EL (cell line): ENCODE data around the gene NRAP.

ENCODE experiments used
- DNase-seq: peaks from one replicate; pipeline ENCODE4 v3.0.0-alpha.2; 2016

The NRAP gene, protein sequence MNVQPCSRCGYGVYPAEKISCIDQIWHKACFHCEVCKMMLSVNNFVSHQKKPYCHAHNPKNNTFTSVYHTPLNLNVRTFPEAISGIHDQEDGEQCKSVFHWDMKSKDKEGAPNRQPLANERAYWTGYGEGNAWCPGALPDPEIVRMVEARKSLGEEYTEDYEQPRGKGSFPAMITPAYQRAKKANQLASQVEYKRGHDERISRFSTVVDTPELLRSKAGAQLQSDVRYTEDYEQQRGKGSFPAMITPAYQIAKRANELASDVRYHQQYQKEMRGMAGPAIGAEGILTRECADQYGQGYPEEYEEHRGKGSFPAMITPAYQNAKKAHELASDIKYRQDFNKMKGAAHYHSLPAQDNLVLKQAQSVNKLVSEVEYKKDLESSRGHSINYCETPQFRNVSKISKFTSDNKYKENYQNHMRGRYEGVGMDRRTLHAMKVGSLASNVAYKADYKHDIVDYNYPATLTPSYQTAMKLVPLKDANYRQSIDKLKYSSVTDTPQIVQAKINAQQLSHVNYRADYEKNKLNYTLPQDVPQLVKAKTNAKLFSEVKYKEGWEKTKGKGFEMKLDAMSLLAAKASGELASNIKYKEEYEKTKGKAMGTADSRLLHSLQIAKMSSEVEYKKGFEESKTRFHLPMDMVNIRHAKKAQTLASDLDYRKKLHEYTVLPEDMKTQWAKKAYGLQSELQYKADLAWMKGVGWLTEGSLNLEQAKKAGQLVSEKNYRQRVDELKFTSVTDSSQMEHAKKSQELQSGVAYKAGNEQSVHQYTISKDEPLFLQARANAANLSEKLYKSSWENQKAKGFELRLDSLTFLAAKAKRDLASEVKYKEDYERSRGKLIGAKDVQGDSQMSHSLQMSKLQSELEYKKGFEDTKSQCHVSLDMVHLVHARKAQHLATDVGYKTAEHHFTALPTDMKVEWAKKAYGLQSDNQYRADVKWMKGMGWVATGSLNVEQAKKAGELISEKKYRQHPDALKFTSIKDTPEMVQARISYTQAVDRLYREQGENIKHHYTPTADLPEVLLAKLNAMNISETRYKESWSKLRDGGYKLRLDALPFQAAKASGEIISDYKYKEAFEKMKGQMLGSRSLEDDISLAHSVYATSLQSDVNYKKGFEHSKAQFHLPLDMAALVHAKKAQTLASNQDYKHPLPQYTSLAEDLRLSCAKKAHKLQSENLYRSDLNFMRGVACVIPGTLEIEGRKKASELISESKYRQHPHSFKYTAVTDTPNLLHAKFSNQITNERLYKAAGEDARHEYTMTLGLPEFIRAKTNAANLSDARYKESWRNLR (N-terminal part only)

DNA sequence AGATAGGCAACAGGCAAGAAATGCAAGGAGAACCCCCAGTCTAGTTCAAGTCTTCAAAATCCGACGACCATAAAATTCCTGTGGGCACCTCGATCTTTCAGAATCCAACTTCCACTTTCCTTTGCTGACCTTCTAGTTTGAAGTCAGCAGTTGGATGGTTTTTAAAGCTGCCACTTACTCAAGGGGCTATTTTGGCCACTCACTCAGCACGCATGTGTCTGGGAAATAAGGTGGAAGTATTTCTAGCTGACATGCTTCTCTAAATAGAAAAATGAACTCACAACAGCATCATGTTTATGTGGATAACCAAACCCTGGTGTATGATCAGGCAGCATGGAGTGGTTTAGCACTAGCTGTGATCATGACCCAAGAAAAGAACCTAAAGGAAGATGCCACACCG is at the start of gene NRAP:
Gene NRAP (minus strand): TSS at position 134 of the 400 bp plus-strand sequence. CDS start 159 bp downstream, outside the sequence.
- DNase-seq = no peak

DNA sequence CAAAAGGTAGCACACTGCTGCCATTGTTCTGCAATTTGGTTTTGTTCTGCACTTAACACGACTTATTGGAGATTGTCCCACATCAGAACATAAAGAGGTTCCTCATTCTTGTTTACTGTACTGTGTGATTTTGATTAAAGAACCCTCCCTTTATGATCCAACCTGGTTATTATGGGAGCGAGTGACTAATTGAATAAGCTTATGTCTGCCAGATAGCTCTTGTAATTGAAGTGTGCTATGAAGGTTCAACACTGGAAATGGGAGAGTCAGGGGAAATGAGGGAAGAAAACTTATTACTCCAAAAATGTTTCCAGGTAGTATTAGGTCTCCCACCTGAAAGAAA is 49.8 kb upstream of the NRAP start:
- DNase-seq = no peak

DNA sequence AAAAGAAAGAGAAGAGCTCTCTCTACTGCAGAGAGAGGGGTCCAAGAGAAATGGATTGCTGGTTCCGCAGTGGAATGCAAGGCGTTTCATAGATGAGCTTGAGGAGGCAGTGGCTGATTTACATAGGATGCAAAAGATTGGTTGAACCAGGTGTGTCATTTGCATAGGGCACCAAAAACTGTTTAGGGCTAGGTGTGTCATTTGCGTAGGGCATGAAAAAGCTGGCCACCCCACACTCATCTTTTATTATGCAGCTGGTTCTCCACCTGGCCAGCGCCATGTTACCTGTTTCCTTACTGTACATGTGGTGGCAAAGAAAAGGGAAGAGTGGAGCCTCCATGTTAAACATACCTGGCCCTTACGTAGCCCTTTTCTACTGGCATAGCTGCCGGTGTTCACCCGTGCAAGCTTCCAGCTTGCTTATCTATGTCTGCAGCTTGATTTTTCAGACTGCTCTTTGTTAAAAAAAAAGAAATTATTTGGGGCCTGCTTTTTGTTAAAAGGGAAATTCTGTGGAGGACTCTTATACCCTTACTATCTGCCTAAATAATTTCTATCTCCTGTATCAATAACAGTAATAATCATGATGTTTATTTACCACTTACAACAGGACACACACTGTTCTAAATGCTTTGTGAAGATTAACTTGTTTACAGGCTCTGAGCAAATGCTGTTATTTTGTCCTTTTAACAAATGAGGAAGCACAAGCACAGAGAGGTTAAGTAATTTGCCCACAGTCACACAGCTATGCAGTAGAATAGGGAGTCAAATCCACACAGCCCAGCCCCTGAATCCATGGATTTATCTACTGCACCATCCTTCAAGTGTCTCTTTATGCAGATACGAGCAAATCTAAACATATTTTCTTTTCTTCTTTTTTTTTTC is 49.2 kb upstream of the NRAP start:
- DNase-seq = no peak

DNA sequence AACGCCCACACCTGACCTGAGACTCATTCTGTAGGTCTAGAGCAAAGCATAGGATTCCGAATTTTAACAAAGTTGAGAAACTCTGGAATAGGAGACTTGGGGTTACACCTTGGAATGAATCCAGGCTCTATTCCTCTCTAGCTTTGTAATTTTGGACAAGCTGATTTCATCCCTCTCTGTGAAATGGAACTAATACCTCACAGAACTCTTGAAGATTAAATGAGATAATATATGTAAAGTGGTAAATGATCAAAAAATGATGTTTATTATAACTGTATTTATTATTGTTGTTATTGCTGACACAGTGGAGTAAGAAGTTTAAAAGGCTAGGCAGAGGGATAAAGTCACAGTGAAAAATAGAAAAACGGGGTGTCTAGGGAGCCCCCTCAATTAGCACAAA is 48.2 kb upstream of the NRAP start:
- no peak for DNase-seq

DNA sequence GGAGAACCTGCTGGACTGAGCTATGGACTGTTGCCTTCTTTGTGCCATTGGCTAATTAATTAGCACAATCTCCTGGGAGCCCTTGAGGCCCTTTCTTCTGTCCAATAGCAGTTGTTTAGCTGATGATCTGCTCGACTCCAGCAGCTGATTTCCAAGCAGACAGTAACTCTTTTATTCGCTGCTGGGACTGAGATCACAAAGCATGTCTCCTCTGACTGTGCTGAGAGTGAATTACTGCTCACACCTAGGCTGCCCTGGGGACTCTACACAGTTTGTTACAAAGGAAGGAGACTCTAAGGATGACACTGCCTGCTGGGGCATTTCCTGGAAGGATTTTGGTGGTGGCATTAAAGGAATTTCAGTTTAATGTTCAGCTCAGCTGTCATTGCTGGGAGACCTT is 47.3 kb upstream of the NRAP start:
- DNase-seq = no peak

DNA sequence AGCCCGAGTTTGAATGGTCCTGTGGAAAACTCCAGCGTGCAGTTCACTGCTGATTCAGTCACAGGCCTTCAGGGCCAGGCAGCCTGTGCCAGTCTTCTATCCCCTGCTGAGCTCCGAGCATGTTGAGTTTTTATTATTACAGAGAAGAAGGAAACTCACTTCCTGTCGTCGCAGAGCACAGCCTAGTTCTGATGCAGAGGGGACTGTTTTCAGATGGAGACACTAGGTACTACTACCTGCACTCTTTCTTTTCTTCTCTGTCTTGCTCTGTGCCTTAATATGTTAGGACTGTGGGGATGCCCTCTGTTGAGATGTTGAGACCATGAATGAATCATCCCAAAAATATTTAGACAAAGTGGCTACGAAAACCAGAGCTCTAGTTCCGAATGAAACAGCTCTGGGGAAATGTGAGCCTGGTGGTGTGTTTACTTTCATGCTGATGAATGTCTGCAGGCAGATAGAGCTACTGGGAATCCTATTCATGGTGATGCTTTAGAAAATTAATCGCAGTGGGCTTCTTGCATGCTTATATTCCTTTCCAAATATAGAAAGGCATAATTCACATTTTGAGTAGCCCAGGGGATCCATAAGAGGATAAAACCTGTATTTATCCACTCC is 45.5 kb upstream of the NRAP start:
- peak; percentile 82 for DNase-seq

DNA sequence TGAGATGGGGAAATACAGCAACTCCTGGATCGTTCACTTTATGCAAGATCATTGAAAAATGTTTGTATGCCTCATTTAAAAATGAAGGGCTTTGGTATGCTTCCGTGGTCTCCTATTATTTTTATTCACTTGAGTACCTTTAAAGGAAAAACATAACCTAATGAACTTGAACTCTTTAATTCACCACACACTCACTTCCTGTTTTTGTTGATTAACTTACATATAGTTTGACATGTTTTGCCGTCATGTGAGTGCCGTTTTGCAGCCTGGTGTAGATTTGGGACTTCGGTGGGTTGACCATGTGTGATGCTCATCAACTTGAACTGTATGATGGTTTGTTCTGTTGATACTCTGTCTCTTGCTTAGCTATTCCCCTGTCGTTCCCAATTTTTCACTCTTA is 44.8 kb upstream of the NRAP start:
- no peak for DNase-seq

DNA sequence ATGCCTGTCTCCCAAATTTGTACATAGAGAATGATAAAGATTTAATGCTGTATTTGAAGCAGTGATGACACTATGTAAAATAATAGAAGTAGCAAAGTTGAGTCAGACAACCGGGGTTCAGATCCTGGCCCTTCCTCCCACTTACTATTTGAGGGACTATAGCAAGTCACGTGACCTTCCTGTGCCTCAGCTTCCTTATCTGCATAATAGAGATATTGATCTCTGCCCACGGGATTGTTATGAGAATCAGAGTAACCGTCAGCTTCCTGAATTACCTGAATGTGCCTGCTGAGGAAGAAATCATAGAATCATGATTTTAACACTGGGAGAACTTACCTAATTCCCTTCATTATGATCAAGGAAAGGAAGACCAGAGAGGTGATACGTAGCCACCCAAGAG is 42.8 kb upstream of the NRAP start:
- no peak for DNase-seq

DNA sequence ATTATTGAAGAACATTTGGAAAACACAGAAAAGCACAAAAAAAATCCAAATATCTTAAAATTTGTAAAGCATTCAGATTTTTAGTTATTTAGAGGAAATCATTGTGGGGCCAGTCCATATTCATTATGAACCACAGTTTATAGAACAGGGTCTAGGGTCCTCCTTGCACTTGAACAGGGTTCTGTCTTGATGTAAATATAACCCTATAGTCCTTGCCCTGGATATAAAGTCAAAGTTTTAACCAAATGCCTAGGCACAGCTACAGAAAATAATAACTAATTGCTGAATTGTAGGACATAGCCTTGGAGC is 41.5 kb upstream of the NRAP start:
- DNase-seq = no peak

DNA sequence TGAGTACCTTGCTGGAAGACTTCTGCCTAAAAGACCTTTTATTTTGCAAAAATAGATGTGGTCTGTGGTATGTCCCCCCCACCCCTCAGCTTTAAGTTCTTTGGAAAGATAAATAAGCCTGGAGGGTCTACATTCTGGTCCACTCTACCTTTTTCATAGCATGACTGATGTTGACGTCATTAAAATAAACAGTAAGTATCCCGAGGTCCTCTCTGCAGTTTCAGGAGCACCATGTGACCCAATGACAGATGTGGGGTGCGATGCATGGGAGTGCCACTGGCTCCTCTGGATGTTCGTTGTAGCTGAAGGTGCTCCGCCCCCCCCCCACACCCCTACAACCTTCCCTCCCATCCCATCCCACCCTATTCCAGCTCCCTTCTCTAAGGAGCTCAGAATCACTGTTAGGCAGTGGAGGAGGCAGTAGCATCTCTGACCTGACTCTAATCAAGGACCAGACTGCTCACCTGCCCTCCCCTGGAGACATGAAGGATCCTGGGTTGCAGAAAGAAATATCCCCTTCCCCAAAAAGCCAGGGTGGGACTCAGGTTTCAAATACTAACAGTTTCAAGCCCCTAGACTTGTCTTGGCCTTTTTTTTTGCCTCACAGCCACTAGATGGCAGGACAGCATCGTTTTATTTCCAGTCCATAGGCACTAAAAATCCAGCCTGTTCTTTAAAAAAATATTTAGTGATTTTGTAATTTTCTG is 40.9 kb upstream of the NRAP start:
- peak; percentile 58 for DNase-seq

DNA sequence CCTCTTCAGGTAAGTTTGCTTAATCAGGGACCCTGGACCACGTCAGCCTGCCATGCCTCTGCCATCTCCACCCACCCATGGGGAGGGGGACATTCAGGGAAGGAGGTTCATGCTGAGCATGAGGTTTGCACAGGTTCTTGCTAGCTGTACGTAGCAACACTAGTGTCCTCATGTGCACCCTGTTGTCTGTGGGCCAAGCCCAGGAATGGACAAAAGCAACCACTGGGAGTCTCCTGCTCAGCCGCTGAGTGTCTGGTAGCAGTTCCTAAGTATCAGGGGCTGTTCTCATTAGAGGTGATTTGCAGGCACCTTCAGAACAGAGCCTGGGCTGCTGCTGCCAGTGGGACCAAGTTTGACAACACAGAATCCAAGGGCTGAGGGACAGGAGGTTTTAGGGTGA is 33.8 kb upstream of the NRAP start:
- DNase-seq = no peak

DNA sequence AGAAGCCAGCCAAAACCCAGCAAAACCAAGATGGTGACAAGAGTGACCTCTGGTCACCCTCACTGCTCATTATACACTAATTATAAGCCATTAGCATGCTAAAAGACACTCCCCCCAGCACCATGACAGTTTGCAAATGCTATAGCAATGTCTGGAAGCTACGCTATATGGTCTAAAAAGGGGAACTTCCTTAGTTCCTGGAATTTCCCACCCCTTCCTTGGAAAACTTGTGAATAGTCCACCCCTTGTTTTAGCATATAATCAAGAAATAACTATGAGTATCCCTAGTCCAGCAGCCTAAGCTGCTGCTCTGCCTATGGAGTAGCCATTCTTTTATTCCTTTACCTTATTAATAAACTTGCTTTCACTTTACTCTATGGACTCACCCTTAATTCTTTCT is 31.9 kb upstream of the NRAP start:
- DNase-seq = no peak

DNA sequence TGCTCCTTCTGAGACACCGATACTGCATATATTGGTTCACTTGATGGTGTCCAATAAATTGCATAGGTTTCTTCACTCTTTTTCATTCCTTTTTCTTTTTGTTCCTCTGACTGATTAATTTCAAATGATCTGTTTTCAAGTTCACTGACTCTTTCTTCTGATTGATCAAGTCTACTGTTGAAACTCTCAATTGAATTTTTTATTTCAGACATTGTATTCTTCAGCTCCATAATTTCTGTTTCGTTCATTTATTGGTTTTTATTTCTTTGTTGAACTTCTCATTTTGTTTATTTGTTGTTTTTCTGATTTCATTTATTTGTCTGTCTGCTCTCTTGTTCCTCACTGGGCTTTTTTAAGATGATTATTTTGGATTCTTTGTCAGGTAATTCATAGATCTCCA is 29.5 kb upstream of the NRAP start:
- no peak for DNase-seq

DNA sequence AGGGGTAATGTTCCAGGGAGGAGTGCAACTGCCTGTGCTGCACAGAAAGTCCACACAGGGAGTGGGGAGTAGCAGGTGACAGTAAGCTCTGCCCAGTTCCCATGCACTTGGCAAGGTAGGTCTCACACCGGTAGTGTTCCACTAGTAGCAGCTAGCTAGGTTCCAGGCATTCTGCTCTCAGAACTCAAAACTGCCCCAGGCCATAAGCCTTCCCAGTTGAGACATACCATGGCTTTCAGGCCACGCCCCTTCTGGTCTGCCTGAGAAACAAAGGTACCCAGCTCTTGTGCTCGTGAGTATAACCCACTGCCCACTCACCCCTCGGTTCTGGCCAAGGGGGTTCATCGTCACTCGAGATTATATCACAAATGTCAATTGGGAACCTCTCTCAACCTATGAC is 28.4 kb upstream of the NRAP start:
- no peak for DNase-seq

DNA sequence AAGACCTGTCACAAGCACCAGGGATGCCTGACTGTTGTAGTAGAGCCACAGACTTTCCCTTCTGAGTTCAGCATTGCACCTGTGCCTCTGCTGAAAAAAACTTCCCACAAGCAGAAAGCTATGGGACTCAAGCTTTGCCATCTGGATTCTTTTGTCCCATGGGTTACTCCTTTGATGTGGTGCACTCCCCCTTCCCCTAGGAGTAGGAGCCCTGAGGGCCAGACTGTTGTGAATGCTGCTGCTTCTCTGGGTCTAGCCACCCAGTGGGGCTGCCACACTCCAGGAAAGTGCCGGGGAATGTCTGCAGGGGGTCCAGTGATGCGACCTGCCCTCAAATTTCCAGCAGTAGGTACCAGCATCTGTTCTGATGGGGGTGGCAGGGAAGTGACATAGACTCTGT is 27.5 kb upstream of the NRAP start:
- no peak for DNase-seq

DNA sequence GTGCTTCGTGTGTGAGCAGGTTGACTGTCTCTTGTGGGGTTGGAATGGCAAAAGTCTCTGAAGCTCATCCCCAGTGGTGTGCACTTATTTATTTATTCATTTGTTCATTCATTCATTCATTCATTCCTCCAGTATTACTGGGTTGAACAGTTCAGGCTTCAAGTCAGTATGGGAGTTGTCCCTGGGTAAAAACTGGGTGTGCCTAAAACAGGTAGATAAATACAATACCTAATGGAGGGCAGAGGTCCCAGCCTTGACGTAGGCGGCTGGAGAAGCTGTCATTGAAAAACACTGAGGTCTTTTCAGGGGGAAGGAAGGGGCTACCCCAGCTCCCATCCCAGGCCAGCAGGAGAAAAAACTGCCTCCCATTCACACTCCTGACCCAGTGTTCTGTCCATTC is 26.9 kb upstream of the NRAP start:
- no peak for DNase-seq

DNA sequence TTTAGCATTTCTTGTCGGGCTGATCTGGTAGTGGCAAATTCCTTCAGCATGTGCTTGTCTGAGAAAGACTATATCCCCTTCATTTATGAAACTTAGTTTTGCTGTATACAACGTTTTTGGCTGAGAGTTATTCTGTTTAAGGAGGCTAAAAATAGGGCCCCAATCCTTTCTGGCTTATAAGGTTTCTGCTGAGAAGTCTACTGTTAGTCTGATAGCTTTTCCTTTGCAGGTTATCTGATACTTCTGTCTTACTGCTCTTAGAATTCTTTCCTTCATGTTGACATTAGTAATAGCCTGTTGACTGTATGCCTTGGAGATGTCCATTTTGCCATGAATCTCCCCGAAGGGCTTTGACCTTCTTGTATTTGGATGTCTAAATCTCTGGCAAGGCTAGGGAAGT is 25.7 kb upstream of the NRAP start:
- no peak for DNase-seq

DNA sequence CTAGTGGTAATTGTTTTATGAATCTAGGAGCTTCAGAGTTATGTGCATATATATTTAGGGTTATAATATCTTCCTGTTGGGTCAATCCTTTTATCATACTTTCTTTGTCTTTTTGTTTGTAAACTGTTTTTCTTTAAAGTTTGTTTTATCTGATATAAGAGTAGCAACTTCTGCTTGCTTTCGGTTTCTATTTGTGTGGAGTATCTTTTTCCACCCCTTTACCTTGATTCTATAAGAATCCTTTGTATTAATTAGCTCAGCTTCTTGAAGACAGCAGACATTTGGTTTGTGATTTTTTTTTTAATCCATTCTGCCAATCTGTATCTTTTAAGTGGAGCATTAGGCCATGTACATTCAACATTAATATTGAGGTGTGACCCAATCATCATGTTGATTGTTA is 25.2 kb upstream of the NRAP start:
- DNase-seq = no peak

DNA sequence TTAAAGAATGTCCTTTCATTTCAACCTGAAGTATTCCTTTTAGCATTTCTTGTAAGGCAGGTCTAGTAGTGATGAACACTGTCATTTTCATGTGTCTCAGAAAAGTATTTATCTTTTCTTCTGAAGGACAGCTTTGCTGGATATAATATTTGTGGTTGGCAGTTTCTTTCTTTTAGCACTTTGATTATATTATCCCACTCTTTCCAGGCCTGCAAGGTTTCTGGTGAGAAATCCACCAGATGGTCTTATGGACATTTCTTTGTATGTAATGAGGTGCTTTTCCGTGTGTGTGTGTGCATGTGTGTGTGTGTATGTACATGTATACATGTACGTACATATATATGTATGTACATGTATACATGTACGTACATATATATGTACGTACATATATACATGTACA is 23.2 kb upstream of the NRAP start:
- no peak for DNase-seq

DNA sequence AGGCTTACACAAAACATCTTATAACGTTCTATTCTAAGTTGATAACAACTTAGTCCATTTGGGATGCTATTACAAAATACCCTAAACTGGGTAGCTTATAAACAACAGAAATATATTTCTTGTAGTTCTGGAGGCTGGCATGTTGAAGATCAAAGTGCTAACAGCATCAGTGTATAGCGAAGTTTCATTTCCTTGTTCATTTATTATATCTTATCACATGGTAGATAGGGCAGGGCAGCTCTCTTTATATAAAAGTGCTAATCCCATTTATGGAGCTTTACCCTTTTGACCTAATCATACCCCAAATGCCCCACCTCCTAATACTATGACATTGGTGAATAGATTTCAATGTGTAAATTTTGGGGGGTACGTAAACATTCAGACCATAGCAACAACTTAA is 22.2 kb upstream of the NRAP start:
- no peak for DNase-seq

DNA sequence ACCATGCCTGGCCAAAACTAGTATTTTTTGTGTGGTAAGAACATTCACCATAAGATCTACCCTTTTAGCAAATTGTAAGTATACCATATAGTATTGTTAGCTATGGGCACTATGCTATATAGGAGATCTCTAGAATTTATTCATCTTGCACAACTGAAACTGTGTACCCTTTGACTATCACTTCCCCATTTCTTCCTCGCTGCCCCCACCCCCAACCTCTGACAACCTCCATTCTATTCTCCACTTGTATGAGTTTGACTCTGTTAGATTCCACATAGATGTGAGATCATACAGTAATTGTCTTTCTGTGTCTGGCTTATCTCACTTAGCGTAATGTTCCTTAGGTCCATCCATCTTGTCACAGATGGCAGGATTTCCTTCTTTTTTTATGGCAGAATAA is 19.5 kb upstream of the NRAP start:
- DNase-seq = no peak
